Testis (tissue), 2 donors: Measurements from ENCODE around the gene OPA3.

Experiments used
- POLR2A ChIP-seq: fragments of 450-650 bp; IDR thresholded peaks from one replicate; pipeline ENCODE4 v1.6.1; 2017; ENCODE audit warnings: antibody characterized with exemption, mild to moderate bottlenecking, moderate library complexity
- TF ChIP-seq, protein P1 (sequence below), 3 experiments: fragments of 450-650 bp in 2 of 3; fragments of 200-600 bp in 1 of 3; sonication (generic) in 1 of 3; IDR thresholded peaks; one replicate each; pipeline ENCODE4 v1.5.1; 2016 to 2019; ENCODE audit warnings: antibody characterized with exemption in 3 of 3, mild to moderate bottlenecking in 2 of 3, moderate library complexity in 1 of 3

DNA sequence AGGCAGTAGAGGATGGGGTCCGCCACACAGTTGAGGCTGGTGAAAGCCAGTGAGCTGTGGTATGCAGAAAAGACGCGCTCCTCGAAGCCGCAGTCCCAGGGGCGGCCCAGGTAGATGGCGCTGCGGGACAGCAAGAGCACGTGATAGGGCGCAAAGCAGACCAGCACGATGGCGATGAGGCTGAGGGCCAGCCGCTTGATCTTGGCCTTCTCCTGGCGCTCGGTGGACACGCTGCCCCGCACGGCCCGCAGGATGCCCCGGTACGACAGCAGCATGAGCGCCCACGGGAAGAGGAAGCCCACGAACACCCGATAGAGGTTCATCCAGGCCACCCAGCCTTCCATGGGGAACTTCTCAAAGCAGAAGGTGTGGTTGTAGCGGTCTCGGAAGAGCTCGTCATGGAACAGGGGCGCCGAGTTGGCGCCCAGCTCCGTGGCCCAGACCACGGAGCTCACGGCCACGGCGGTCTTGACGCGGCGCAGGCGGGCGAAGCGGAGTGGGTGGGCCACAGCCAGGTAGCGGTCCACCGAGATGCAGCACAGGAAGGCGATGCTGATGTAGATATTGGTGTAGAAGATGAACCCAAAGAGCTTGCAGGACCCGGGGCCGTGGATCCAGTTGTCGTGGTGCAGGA lies 6.5 kb upstream of the OPA3 start:
- TF ChIP-seq, protein P1, sequence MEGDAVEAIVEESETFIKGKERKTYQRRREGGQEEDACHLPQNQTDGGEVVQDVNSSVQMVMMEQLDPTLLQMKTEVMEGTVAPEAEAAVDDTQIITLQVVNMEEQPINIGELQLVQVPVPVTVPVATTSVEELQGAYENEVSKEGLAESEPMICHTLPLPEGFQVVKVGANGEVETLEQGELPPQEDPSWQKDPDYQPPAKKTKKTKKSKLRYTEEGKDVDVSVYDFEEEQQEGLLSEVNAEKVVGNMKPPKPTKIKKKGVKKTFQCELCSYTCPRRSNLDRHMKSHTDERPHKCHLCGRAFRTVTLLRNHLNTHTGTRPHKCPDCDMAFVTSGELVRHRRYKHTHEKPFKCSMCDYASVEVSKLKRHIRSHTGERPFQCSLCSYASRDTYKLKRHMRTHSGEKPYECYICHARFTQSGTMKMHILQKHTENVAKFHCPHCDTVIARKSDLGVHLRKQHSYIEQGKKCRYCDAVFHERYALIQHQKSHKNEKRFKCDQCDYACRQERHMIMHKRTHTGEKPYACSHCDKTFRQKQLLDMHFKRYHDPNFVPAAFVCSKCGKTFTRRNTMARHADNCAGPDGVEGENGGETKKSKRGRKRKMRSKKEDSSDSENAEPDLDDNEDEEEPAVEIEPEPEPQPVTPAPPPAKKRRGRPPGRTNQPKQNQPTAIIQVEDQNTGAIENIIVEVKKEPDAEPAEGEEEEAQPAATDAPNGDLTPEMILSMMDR (IDR thresholded peaks at IDR 0.05): no peak
- no peak for TF ChIP-seq POLR2A
